ENCODE measurements around the gene CAMTA1.

The CAMTA1 gene

GRCh38 chr1:7448986-7449385, 663.7 kb downstream of the CAMTA1 start:
- DNase-seq = no peak

GRCh38 chr1:7449750-7450149, 664.5 kb downstream of the CAMTA1 start:
- DNase-seq = no peak

GRCh38 chr1:7450838-7451237, 665.6 kb downstream of the CAMTA1 start:
- DNase-seq = no peak

- no peak for DNase-seq
These were observed 667.8 kb downstream of the CAMTA1 start for GRCh38 chr1:7453038-7453437.

GRCh38 chr1:7454052-7454815, 669.0 kb downstream of the CAMTA1 start:
- DNase-seq = no peak

GRCh38 chr1:7454895-7455784, 669.9 kb downstream of the CAMTA1 start:
- DNase-seq = no peak

GRCh38 chr1:7455796-7456721, 670.8 kb downstream of the CAMTA1 start:
- DNase-seq = no peak

- no peak for DNase-seq
These were observed 671.4 kb downstream of the CAMTA1 start for GRCh38 chr1:7456722-7457082.

- DNase-seq = no peak
These were observed 672.6 kb downstream of the CAMTA1 start for GRCh38 chr1:7457811-7458210.

GRCh38 chr1:7458946-7459345, 673.7 kb downstream of the CAMTA1 start:
- DNase-seq = no peak

GRCh38 chr1:7459914-7460313, 674.7 kb downstream of the CAMTA1 start:
- DNase-seq = no peak

GRCh38 chr1:7460807-7461206, 675.6 kb downstream of the CAMTA1 start:
- no peak for DNase-seq

- DNase-seq = no peak
These were observed 677.4 kb downstream of the CAMTA1 start for GRCh38 chr1:7462617-7463016.

GRCh38 chr1:7463526-7463925, 678.3 kb downstream of the CAMTA1 start:
- DNase-seq = no peak

GRCh38 chr1:7464736-7465135, 679.5 kb downstream of the CAMTA1 start:
- no peak for DNase-seq

GRCh38 chr1:7467476-7468175, 682.4 kb downstream of the CAMTA1 start:
- no peak for DNase-seq

- DNase-seq = no peak
These were observed 683.0 kb downstream of the CAMTA1 start for GRCh38 chr1:7468248-7468647.

- DNase-seq = no peak
These were observed 684.1 kb downstream of the CAMTA1 start for GRCh38 chr1:7469255-7469938.

GRCh38 chr1:7470904-7471638, 685.8 kb downstream of the CAMTA1 start:
- DNase-seq = no peak

- DNase-seq = no peak
These were observed 686.6 kb downstream of the CAMTA1 start for GRCh38 chr1:7471836-7472235.

All from GDM1 (cell line).